Measurements from ENCODE around the gene UNC5B.

DNA sequence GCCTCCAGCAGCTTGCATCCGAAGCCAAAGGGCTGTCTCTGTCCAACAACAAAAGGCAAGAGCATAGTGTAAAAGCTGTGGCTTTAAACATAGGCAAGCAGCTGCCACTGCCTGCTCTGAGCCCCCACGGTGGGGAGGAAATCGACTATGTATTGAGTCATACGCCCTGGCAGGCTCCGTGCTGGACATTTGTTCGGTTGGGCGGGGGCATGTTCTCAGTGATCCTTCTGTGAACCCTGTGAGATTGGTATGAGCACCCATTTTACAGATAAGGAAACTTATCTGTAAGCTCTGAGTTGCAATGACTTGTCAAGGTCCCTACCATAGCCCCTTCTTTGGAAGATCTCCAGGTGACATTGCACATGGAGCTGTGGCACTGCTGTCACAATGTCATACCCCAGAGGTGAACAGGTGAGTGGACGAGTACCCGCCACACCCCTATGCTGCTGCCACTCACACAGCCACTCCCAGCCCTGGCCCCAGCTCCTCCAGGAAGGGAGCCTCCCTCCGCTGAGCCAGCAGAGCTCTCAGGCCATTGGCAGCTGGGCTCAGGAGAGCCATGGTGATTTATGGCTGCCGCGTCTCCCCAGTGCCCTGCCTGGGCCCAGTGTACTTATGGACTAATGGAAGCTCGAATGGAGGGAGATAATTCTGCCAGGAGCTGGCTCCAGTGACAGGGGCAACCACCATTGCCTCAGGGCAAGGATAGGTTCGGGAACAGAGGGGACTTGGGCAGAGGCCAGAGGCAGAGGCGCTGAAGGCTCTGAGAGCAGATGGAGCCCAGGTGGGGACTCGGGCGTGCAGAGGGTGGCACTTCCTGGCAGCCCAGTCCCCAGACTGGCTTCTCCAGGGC, 43.7 kb downstream of the UNC5B start:
- TF ChIP-seq, protein P1, sequence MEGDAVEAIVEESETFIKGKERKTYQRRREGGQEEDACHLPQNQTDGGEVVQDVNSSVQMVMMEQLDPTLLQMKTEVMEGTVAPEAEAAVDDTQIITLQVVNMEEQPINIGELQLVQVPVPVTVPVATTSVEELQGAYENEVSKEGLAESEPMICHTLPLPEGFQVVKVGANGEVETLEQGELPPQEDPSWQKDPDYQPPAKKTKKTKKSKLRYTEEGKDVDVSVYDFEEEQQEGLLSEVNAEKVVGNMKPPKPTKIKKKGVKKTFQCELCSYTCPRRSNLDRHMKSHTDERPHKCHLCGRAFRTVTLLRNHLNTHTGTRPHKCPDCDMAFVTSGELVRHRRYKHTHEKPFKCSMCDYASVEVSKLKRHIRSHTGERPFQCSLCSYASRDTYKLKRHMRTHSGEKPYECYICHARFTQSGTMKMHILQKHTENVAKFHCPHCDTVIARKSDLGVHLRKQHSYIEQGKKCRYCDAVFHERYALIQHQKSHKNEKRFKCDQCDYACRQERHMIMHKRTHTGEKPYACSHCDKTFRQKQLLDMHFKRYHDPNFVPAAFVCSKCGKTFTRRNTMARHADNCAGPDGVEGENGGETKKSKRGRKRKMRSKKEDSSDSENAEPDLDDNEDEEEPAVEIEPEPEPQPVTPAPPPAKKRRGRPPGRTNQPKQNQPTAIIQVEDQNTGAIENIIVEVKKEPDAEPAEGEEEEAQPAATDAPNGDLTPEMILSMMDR (conservative IDR thresholded peaks at IDR 0.05), result no peak
- TF ChIP-seq ZFX (IDR thresholded peaks at IDR 0.05), result no peak
